ENCODE data around the gene EYS.
"Not testable (repeated sequence)": the region's sequence is repeated elsewhere in the genome, so short reads cannot be mapped to it uniquely, and the experiment has no call there.

Gene EYS

DNA sequence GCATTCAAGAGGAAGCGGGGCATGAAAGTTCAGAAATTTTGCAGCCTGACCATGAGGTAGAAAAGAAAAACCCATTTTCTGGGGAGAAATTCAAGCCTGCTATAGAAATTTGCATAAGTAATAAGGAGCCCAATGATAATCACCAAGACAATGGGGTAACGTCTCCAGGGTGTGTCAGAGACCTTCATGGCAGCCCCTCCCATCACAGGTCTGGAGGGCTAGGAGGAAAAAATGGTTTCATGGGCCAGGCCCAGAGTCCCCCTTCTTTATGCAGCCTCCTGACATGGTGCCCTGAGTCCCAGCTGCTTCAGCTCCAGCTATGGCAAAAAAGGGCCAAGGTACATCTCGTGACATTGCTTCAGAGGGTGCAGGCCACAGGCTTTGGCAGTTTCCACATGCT is 618.5 kb downstream of the EYS start:
- no peak for DNase-seq (ENCODE audit: low spot score)

DNA sequence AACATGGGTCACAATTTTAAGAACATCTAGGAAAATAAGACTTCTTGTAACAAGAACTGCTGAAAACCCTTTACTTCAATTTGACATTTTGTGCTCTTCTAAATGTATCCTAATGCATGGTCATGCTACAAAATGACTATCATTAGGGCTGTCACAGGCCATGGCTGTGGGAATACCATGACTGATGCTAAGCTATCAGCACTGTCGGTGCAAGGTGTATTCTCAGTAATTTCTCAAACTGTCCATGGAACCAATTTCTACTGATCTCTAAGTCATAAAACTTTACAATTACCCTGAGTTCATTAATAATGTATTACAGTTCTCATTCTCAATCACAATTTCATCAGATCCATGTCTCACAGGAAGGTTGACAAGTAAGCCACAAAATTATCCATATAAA is 625.3 kb downstream of the EYS start:
- DNase-seq (ENCODE audit: low spot score), result no peak

DNA sequence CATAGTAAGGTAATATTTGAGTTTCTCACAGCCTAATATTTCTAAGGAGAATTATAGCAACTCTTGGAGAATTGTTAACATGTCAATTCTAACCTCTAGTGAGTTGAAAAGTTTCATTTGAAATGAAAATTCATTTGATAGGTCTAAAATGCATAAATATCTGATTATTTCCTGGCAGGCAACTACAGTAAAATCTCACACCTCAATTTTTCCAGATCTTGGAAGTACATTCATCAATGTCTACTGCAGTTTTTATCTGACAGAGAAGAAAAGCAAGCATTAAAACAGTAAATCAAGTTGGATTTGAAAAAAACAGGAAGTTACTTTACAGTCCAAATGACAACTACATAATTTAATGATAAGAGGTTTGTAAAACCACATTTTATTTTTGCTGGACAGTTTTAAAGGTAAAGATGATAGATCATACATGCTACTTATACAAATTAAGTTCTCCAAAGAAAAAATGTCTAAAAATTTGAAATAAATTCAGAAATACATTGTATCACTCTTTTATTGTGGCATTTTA is 631.3 kb downstream of the EYS start:
- no peak for DNase-seq (ENCODE audit: low spot score)

- no peak for DNase-seq (ENCODE audit: low spot score)
Observed at GRCh38 chr6:65072500-65072899, 634.5 kb downstream of the EYS start.

DNA sequence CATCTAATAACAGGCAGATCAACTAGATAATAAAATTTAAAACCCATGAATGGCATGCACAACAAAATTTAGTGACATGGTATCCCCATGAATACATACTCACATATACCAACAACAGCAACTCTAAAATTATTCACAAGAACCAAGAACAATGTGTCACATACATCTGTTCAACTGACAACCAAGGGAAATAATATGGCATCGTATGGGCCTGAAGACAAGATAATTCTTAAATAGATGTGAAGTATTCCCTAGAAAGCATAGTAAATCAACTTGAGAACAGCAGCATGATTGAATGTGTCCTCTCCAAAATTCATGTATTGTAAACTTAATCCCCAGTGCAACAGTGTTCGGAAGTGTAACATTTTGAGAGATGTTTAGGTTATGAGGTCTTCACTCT is 635.5 kb downstream of the EYS start:
- DNase-seq (ENCODE audit: low spot score), result no peak

- no peak for DNase-seq (ENCODE audit: low spot score)
Observed at GRCh38 chr6:65064844-65065243, 642.2 kb downstream of the EYS start.

DNA sequence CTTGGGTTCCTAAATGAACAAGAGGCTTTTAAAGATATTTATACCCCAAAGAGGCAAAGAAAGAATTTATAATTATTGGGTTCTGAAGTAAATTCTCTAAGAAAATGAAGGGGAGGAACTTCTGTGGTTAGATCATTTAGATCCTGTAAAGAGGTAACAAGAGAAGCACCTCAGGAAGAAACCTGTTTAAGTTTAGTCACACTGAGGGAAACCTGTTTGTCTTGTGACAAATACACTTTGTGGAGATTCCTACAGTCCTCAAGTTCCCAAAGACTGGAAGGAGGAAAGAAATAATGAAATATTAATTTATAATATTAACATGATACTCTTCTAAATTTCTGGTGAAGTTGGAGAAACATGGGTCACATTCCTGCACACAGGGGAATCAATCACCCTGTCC is 647.5 kb downstream of the EYS start:
- DNase-seq (ENCODE audit: low spot score), result no peak

DNA sequence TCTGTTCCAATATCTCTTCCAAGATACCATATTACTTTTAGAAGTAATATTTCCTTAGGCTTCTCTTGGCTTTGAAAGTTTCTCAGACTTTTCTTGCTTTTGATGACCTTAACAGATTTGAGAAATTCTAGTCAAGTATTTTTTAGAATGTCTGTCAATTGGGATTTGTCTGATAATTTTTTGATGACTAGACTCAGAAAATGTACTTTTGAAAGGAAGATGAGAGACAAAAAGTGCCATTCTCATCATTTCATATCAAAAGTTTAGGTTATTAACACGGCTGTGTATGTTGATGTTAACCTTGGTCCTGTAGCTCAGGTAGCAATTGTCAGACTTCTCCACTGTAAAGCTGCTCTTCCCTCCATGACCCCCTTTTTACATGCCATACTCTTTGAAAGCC is 651.5 kb downstream of the EYS start:
- no peak for DNase-seq (ENCODE audit: low spot score)

- no peak for DNase-seq (ENCODE audit: low spot score)
Observed at GRCh38 chr6:65052626-65053025, 654.4 kb downstream of the EYS start.

- DNase-seq (ENCODE audit: low spot score), result no peak
Observed at GRCh38 chr6:65045801-65046200, 661.2 kb downstream of the EYS start.

GRCh38 chr6:65014006-65014405 is 693.0 kb downstream of the EYS start:
- no peak for DNase-seq (ENCODE audit: low spot score)

GRCh38 chr6:65006788-65007187 is 700.2 kb downstream of the EYS start:
- no peak for DNase-seq (ENCODE audit: low spot score)

- no peak for DNase-seq (ENCODE audit: low spot score)
Observed at GRCh38 chr6:65004283-65004682, 702.7 kb downstream of the EYS start.

DNA sequence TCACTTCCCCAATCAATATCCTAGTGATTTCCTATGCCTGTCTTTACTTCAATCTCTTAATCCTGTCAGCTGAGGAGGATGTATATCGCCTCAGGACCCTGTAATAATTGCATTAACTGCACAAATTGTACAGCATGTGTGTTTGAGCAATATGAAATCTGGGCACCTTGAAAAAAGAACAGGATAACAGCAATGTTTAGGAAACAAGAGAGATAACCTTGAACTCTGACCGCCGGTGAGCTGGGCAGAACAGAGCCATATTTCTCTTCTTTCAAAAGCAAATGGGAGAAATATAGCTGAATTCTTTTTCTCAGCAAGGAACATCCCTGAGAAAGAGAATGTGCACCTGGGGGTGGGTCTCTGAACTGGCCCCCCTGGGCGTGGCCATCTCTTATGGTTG is 704.1 kb downstream of the EYS start:
- not testable (repeated sequence) for DNase-seq (ENCODE audit: low spot score)

DNA sequence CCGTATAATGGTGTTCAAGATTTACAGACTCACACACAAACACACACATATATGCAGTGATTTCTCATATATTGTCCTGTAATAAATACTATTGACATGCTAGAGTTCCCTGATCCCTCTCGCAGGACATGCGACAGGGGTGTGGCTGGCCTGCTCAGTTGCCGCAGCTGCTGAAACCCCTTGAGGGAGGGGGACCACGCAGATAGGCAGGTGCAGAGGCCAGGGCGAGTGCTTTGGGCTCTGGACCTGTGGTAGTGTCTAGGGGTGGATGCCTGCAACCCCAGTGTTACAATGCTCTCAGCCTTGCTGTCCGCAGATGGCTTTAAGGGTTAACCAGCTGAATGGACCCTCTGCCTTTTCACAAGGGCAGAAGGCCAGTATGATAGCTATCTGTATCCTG is 706.2 kb downstream of the EYS start:
- no peak for DNase-seq (ENCODE audit: low spot score)

GRCh38 chr6:64998204-64998603 is 708.8 kb downstream of the EYS start:
- no peak for DNase-seq (ENCODE audit: low spot score)

- DNase-seq (ENCODE audit: low spot score), result no peak
Observed at GRCh38 chr6:64996301-64996700, 710.7 kb downstream of the EYS start.

DNA sequence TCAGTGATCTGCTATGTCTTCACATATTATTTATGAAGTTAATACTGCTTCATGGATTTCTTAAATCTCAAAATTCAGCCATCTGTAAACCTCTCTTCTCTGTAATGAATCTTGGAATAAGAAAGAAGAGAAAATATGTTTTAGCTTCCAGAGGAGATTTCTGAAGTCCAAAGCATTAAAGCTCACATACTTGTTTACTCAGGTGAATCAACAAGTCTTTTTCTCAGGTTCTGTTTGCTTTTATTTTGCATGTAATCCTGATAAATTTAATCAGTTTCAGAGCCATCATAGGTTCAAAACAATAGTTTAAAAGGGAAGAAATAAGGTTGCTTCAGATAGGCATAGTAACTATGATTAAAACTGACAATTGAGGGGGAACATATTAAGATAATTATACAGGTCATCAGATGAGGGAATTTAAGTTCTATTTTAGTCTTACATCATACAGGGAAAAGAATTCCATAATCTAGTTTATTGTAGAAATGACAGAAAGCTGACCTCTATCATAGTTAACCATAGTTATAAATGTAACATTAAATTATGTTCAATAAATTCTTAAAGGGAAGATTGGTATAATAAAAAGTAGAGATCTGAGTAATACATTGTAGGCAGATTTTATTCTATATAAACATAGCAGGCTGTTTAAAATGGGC is 716.2 kb downstream of the EYS start:
- no peak for DNase-seq (ENCODE audit: low spot score)

DNA sequence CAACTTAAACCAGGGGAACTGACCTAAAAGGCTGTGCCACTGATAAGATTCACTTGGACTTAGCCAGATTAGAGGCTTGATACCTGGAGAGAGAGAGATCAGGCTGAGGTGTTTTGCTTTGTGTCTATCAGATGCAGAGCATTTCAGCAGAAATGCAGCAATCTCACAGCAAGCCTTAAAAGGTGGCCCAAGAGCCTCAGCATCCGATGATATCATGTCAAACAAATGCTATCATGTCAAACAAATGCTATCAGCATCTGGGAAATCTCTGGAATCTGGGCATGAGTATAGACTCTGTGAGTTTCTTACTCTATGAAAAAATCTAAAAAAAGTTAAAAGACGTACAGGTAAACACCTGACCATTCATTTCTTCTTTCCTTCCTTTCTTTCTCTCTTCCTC is 718.9 kb downstream of the EYS start:
- no peak for DNase-seq (ENCODE audit: low spot score)

GRCh38 chr6:64987066-64987465 is 720.0 kb downstream of the EYS start:
- DNase-seq (ENCODE audit: low spot score), result no peak

DNA sequence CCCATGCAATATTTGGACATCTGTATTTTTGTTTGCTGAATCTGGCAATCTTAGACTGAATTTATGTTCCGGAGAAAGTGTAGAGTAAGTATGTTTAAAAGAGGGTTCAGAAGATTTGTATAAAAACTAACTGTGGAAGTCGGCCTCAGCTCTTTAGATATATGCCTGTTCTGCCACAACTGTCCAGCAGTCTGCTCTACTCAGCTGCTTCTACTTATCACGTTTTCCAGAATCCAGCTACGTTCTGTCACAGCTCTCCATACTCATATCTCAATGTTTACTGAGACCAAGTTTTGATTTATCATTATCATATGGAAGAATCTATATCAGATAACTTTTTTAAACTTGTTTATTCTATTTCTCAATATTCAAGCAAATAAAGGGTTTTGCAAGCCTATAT is 721.3 kb downstream of the EYS start:
- DNase-seq (ENCODE audit: low spot score), result no peak

GRCh38 chr6:64984948-64985347 is 722.1 kb downstream of the EYS start:
- no peak for DNase-seq (ENCODE audit: low spot score)

- DNase-seq (ENCODE audit: low spot score), result no peak
Observed at GRCh38 chr6:64983089-64983488, 723.9 kb downstream of the EYS start.

DNA sequence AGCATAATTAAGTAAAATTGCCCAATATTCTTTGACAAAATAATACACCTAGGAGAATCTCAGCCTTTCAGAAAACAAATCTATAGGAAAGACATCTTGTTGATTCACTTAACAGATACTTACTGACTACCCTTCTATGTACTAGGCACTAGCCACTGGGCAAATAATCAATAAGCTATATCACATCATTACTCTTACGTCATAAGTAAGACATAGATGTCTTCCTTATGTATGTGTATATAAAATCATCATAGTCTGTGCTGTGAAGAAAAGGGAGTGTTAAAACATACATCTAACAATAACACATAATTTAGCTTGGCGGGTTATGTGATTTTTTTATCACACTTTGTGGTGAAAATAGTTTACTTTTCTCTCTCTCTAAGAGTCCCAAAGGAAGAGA is 733.9 kb downstream of the EYS start:
- DNase-seq (ENCODE audit: low spot score), result no peak

GRCh38 chr6:64969139-64969538 is 737.9 kb downstream of the EYS start:
- no peak for DNase-seq (ENCODE audit: low spot score)

Measured in germinal center (tissue), 1 donor.